Measurements from ENCODE around the gene RUBCN.
"Not testable (repeated sequence)": the region's sequence is repeated elsewhere in the genome, so short reads cannot be mapped to it uniquely, and the experiment has no call there.

- not testable (repeated sequence) for TF ChIP-seq POLR2A (IDR thresholded peaks at IDR 0.05; ENCODE audit: low read depth); POLR2AphosphoS5 (IDR thresholded peaks at IDR 0.05)
- TF ChIP-seq, protein P1, sequence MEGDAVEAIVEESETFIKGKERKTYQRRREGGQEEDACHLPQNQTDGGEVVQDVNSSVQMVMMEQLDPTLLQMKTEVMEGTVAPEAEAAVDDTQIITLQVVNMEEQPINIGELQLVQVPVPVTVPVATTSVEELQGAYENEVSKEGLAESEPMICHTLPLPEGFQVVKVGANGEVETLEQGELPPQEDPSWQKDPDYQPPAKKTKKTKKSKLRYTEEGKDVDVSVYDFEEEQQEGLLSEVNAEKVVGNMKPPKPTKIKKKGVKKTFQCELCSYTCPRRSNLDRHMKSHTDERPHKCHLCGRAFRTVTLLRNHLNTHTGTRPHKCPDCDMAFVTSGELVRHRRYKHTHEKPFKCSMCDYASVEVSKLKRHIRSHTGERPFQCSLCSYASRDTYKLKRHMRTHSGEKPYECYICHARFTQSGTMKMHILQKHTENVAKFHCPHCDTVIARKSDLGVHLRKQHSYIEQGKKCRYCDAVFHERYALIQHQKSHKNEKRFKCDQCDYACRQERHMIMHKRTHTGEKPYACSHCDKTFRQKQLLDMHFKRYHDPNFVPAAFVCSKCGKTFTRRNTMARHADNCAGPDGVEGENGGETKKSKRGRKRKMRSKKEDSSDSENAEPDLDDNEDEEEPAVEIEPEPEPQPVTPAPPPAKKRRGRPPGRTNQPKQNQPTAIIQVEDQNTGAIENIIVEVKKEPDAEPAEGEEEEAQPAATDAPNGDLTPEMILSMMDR (IDR thresholded peaks at IDR 0.05), result not testable (repeated sequence)
These were observed 69.4 kb downstream of the RUBCN start for GRCh38 chr3:197667293-197667692.

Measured in esophagus muscularis mucosa (tissue), 3 donors.